ENCODE results near the gene SPEF2. TPM values are rescaled to one million over a fixed set of nuclear protein-coding genes. Genes with fewer than 3 reads are reported as not detected.

The SPEF2 gene
- total and polyA plus RNA-seq, 10 of the 15 experiments (the other 5 are each of a cell fraction or from before 2014, with no cell fraction given): 0.03 to 2.0 (median 0.07) TPM; not detected in 3

GRCh38 chr5:35833224-35833623, 215.6 kb downstream of the SPEF2 start:
- no peak for TF ChIP-seq KAT2A (conservative IDR thresholded peaks at IDR 0.05; ENCODE audit: control insufficient read depth, low read depth, low read length)
- no peak for TF ChIP-seq SRF (IDR thresholded peaks at IDR 0.05; ENCODE audit: low read depth in 2 of 2, low read length in 2 of 2)
- TF ChIP-seq SIN3A (IDR thresholded peaks at IDR 0.05; ENCODE audit: low read depth, low read length): no peak
- TF ChIP-seq ATF3 (IDR thresholded peaks at IDR 0.05; ENCODE audit: borderline replicate concordance, extremely low read depth, low read depth, low read length): no peak
- no peak for TF ChIP-seq CUX1 (IDR thresholded peaks at IDR 0.05; ENCODE audit: insufficient replicate concordance, low read depth, low read length)
- no peak for TF ChIP-seq REST (IDR thresholded peaks at IDR 0.05; ENCODE audit: low read depth, low read length)
- TF ChIP-seq IKZF1 (conservative IDR thresholded peaks at IDR 0.05): no peak
- no peak for TF ChIP-seq HDGF (IDR thresholded peaks at IDR 0.05)
- TF ChIP-seq ZNF207 (IDR thresholded peaks at IDR 0.05; ENCODE audit: borderline replicate concordance): no peak
- no peak for TF ChIP-seq PML (IDR thresholded peaks at IDR 0.05; ENCODE audit: low read length)
- TF ChIP-seq ZNF274 (IDR thresholded peaks at IDR 0.05; ENCODE audit: insufficient read depth, insufficient read length): no peak
- TF ChIP-seq ETV6 (conservative IDR thresholded peaks at IDR 0.05 in 1 of 2, IDR thresholded peaks at IDR 0.05 in 1 of 2; ENCODE audit: borderline replicate concordance in 1 of 2, low read depth in 1 of 2): no peak
- TF ChIP-seq HCFC1 (IDR thresholded peaks at IDR 0.05; ENCODE audit: low read length): no peak
- no peak for TF ChIP-seq RAD21 (IDR thresholded peaks at IDR 0.05; ENCODE audit: insufficient read depth, low read depth, low read length)
- no peak for TF ChIP-seq TBL1XR1 (IDR thresholded peaks at IDR 0.05; ENCODE audit: low read depth, low read length)
- no peak for FAIRE-seq
- Histone ChIP-seq H3K4me2 (ENCODE audit: control insufficient read depth, insufficient read depth) (no peak overlapping the region), H3K27ac (ENCODE audit: control insufficient read depth, insufficient read depth) (no peak overlapping the region), H3K4me1 (ENCODE audit: control insufficient read depth, insufficient read depth, low read length) (peaks cover 5% of the 10 kb centered on the region; the same call in 1 of the 2 replicates), H3K4me3 (no peak overlapping the region), H3K27me3 (replicated peaks in 1 of 2; ENCODE audit: control insufficient read depth in 2 of 2, insufficient read depth in 2 of 2, low read length in 1 of 2) (no peaks in the 10 kb centered on the region; a peak in 1 of 4 replicates), H3K79me2 (ENCODE audit: control insufficient read depth, insufficient read depth, low read length) (no peaks in the 10 kb centered on the region), H4K20me1 (ENCODE audit: control insufficient read depth, insufficient read depth) (no peaks in the 10 kb centered on the region), H3K9ac (ENCODE audit: control insufficient read depth, insufficient read depth, low read length) (no peak overlapping the region), H2AFZ (ENCODE audit: control insufficient read depth, low read depth, low read length) (no peak overlapping the region), H3K9me3 (replicated peaks; ENCODE audit: control insufficient read depth, insufficient read depth, low read length) (no peaks in the 10 kb centered on the region), H3K36me3 (ENCODE audit: control insufficient read depth in 2 of 2, insufficient read depth in 2 of 2, low read length in 1 of 2) (no peaks in the 10 kb centered on the region)
- ATAC-seq: no peak
- intact Hi-C loops (cut with micrococcal nuclease; ENCODE audit: unreplicated experiment) (no loop called here), in situ Hi-C loops (cut with MboI) (no loop called here)
- ChIA-PET POLR2A (interaction anchor here (2.2 kb wide), 1 partner anchor 10 kb away, joined by 7 read pairs; no protein-coding TSS in a partner anchor), CTCF (interaction anchor here (1.2 to 1.8 kb wide), 3 partner anchors 12 to 91 kb away, joined by 3 to 12 read pairs (median 3); no protein-coding TSS in a partner anchor), SMC1A (ENCODE audit: uncharacterized antibody, unreplicated experiment) (interaction anchor here (0.9 to 1.5 kb wide), 5 partner anchors 10 to 91 kb away, joined by 3 to 6 read pairs (median 4); no protein-coding TSS in a partner anchor), RAD21 (ENCODE audit: unreplicated experiment) (interaction anchor here (0.6 to 1.2 kb wide), 3 partner anchors 11 to 92 kb away, joined by 3 read pairs; no protein-coding TSS in a partner anchor)
- WGBS (ENCODE audit: insufficient coverage, insufficient replicate concordance, low lambda C conversion rate, missing lambda C conversion rate): 75% methylated on average over 2 of the region's 2 CpGs
- no TSS peak for BruUV-seq (replicated peaks)
- DNase-seq (ENCODE audit: low read depth, low spot score): no peak
